ENCODE results near the gene ICE1. TPM values are rescaled to one million over a fixed set of nuclear protein-coding genes. Genes with fewer than 3 reads are reported as not detected.

Gene ICE1
- total RNA-seq, 1 experiment from 2014 or later, result 48.9 TPM

- ChIA-PET POLR2A (no interaction called here), CTCF (interaction anchor here (1.5 kb wide), 1 partner anchor 12 kb away, joined by 3 read pairs; no protein-coding TSS in a partner anchor)
- ATAC-seq, result no peak
- Mint-ChIP-seq H3K36me3 (peaks cover 65% of the 10 kb centered on the region), H3K9me3 (no peaks in the 10 kb centered on the region), H3K4me3 (no peak overlapping the region), H3K27me3 (ENCODE audit: low read depth) (no peaks in the 10 kb centered on the region), H3K27ac (no peak overlapping the region), H3K4me1 (no peaks in the 10 kb centered on the region)
- TF ChIP-seq, protein P1, sequence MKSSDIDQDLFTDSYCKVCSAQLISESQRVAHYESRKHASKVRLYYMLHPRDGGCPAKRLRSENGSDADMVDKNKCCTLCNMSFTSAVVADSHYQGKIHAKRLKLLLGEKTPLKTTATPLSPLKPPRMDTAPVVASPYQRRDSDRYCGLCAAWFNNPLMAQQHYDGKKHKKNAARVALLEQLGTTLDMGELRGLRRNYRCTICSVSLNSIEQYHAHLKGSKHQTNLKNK (CRISPR knock-in tag; IDR thresholded peaks at IDR 0.05), result no peak
- DNase-seq (ENCODE audit: low spot score), result no peak
Observed at GRCh38 chr5:5454391-5454790, 31.9 kb downstream of the ICE1 start.

GRCh38 chr5:5456858-5457257 lies 34.4 kb downstream of the ICE1 start:
- H3K27me3 Mint-ChIP-seq (ENCODE audit: low read depth), result no peaks in the 10 kb centered on the region
- ATAC-seq (no peak), DNase-seq (ENCODE audit: low spot score) (no peak)
- H3K27ac Mint-ChIP-seq, result no peak overlapping the region
- CTCF ChIA-PET, result no interaction called here
- POLR2A ChIA-PET, result no interaction called here
- H3K36me3 Mint-ChIP-seq, result peaks cover 70% of the 10 kb centered on the region
- no peaks in the 10 kb centered on the region for H3K4me1 Mint-ChIP-seq
- H3K4me3 Mint-ChIP-seq, result no peak overlapping the region
- no peaks in the 10 kb centered on the region for H3K9me3 Mint-ChIP-seq
- TF ChIP-seq MXD4 (CRISPR knock-in tag; IDR thresholded peaks at IDR 0.05; ENCODE audit: borderline replicate concordance) (no peak), FOXP1 (CRISPR knock-in tag; IDR thresholded peaks at IDR 0.05; ENCODE audit: borderline replicate concordance) (no peak), CDX4 (CRISPR knock-in tag; IDR thresholded peaks at IDR 0.05; ENCODE audit: borderline replicate concordance) (no peak)

DNA sequence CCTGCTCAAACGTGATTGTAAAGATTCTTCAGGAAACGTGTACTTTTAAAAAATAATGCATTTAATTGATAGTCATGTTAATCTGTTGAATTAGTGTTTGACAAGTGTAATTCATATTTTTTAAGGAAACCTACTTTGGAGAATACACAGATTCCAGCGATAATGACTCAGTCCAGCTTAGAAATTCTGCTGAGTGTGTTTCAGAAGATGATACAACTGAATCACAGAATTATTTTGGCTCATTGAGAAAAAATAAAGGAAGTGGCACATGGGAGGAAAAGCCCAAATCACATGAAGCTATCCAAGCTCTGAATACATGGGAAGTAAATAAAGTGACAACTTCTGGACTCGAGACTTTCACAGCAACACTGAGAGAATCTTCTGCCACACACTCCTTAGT lies 37.8 kb downstream of the ICE1 start:
- ChIA-PET CTCF (no interaction called here), POLR2A (no interaction called here)
- H3K27ac Mint-ChIP-seq, result no peak overlapping the region
- H3K4me1 Mint-ChIP-seq, result no peaks in the 10 kb centered on the region
- no peaks in the 10 kb centered on the region for H3K9me3 Mint-ChIP-seq
- no peak for DNase-seq (ENCODE audit: low spot score)
- H3K4me3 Mint-ChIP-seq, result no peak overlapping the region
- H3K36me3 Mint-ChIP-seq, result peaks cover 82% of the 10 kb centered on the region
- no peaks in the 10 kb centered on the region for H3K27me3 Mint-ChIP-seq (ENCODE audit: low read depth)
- ATAC-seq, result no peak
- TF ChIP-seq, protein P2, sequence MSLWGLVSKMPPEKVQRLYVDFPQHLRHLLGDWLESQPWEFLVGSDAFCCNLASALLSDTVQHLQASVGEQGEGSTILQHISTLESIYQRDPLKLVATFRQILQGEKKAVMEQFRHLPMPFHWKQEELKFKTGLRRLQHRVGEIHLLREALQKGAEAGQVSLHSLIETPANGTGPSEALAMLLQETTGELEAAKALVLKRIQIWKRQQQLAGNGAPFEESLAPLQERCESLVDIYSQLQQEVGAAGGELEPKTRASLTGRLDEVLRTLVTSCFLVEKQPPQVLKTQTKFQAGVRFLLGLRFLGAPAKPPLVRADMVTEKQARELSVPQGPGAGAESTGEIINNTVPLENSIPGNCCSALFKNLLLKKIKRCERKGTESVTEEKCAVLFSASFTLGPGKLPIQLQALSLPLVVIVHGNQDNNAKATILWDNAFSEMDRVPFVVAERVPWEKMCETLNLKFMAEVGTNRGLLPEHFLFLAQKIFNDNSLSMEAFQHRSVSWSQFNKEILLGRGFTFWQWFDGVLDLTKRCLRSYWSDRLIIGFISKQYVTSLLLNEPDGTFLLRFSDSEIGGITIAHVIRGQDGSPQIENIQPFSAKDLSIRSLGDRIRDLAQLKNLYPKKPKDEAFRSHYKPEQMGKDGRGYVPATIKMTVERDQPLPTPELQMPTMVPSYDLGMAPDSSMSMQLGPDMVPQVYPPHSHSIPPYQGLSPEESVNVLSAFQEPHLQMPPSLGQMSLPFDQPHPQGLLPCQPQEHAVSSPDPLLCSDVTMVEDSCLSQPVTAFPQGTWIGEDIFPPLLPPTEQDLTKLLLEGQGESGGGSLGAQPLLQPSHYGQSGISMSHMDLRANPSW (CRISPR knock-in tag; conservative IDR thresholded peaks at IDR 0.05; ENCODE audit: low read depth), result no peak
- TF ChIP-seq PRRX2 (CRISPR knock-in tag; IDR thresholded peaks at IDR 0.05), result no peak
- TF ChIP-seq MYBL2 (CRISPR knock-in tag; IDR thresholded peaks at IDR 0.05), result no peak
- no peak for TF ChIP-seq ZNF425 (CRISPR knock-in tag; conservative IDR thresholded peaks at IDR 0.05)
- no peak for TF ChIP-seq TCF7 (CRISPR knock-in tag; IDR thresholded peaks at IDR 0.05; ENCODE audit: low read depth)
- no peak for TF ChIP-seq ZNF138 (CRISPR knock-in tag; conservative IDR thresholded peaks at IDR 0.05)
- TF ChIP-seq RORB (CRISPR knock-in tag; IDR thresholded peaks at IDR 0.05), result no peak
- TF ChIP-seq MXD4 (CRISPR knock-in tag; IDR thresholded peaks at IDR 0.05; ENCODE audit: borderline replicate concordance), result no peak
- no peak for TF ChIP-seq E2F4 (CRISPR knock-in tag; IDR thresholded peaks at IDR 0.05; ENCODE audit: borderline replicate concordance, low read depth)
- no peak for TF ChIP-seq FOXP1 (CRISPR knock-in tag; IDR thresholded peaks at IDR 0.05; ENCODE audit: borderline replicate concordance)
- TF ChIP-seq PRDM15 (CRISPR knock-in tag; IDR thresholded peaks at IDR 0.05), result no peak
- TF ChIP-seq ZNF671 (CRISPR knock-in tag; IDR thresholded peaks at IDR 0.05), result no peak
- no peak for TF ChIP-seq FOXK1 (CRISPR knock-in tag; IDR thresholded peaks at IDR 0.05)
- TF ChIP-seq NFATC4 (CRISPR knock-in tag; IDR thresholded peaks at IDR 0.05), result no peak
- TF ChIP-seq, protein P3, sequence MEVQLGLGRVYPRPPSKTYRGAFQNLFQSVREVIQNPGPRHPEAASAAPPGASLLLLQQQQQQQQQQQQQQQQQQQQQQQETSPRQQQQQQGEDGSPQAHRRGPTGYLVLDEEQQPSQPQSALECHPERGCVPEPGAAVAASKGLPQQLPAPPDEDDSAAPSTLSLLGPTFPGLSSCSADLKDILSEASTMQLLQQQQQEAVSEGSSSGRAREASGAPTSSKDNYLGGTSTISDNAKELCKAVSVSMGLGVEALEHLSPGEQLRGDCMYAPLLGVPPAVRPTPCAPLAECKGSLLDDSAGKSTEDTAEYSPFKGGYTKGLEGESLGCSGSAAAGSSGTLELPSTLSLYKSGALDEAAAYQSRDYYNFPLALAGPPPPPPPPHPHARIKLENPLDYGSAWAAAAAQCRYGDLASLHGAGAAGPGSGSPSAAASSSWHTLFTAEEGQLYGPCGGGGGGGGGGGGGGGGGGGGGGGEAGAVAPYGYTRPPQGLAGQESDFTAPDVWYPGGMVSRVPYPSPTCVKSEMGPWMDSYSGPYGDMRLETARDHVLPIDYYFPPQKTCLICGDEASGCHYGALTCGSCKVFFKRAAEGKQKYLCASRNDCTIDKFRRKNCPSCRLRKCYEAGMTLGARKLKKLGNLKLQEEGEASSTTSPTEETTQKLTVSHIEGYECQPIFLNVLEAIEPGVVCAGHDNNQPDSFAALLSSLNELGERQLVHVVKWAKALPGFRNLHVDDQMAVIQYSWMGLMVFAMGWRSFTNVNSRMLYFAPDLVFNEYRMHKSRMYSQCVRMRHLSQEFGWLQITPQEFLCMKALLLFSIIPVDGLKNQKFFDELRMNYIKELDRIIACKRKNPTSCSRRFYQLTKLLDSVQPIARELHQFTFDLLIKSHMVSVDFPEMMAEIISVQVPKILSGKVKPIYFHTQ (CRISPR knock-in tag; IDR thresholded peaks at IDR 0.05), result no peak

Data from WTC11 (cell line).